Left renal pelvis (tissue), 4 donors: ENCODE data around the gene TOP1. TPM values are rescaled to one million over a fixed set of nuclear protein-coding genes. Genes with fewer than 3 reads are reported as not detected.

Experiments used
- DNase-seq, 4 donors: peaks; one replicate each; pipeline ENCODE4 v3.0.0-alpha.2; 2013; ENCODE audit warnings: low read depth in 4 of 4, low spot score in 3 of 4
- polyA plus RNA-seq, 4 donors: library from polyadenylated mRNA; unstranded; fragments of 120-200 nt; gene quantifications; one replicate each; pipeline ENCODE4 v1.2.1, GENCODE V29; 2013; ENCODE audit not compliant: insufficient read length in 4 of 4

TOP1 gene
- polyA plus RNA-seq, 4 donors, result 78.2 to 129 (median 117) TPM

DNA sequence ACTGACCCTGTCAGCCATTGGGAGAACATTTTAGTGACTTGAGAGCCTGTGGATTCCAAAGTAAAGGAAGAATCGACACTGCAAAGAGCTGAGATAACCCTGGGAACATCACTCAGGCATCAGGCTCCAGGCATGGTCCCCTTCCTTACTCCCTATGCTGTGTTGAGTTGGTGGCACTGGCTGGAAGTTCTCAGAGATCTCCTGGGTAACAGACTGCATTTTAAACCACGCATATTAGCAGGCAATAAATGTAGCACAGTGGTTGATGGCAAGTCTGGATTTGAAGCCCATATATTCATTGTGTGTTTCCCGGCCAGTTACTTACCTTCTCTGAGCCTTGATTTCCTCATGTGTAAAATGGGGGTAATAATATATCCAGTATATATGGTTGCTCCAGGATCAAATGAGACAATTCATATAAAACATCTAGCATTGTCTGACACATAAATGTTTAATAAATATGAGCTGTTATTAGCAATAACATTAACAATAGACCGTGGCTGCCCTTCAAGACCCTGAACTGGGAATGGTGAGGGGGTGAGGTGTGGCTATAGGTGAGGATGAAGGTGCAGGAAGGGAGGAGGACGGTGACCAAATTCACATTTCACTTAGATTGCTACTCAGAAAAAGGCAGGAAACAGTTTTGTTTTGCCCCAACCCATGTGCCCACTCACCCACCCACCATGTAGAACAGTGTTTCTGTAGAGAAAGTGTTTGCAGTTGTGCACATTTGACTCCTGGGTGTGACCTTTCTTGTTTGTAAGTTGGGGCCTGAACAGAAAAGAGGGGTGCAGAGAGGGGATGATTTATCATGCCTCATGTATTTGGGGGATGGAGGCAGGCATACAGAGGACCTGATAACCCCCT, 110.8 kb downstream of the TOP1 start:
- no peak for DNase-seq

DNA sequence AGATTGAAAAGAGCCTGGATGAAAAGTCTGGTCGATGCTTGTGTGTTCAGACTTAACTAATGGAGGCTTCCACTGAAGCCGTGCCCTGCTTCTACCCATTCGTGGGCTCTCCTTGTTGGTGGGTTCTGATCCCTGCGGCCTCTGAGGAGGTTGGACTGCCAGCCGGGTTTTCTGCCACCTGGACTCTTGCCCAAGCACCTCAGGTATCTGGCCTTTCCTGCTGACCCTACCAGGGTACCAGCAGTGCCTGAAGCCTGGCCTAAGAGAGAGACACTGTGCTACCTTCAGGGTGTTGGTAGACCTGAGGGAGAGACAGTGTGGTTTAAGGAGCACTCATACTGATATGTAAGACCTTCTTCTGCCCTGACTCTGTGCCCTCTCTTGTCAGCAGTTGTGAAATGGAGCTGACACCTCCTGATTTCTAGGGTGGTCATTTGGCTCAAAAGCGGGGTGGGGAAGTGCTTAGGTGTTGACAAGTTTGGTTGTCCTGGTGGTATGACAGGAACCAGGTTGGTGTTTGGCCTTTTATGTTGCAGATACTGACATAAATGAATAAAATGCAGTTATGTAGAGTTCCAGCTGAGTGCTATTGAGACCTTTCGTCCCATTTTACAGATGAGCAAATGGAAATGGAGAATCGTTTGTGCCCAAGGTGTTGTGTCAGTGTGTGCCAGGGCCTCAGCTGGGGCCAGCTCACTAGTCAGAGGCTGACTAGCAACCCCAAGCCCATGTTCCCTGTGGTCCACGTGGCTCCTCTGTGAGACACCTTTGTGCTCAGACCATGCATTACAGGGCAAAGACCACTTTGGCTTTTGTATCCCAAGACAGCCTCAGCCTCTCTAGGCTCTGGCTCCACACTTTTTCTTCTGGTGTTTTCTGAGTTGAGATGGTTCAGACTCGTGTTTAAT, 111.9 kb downstream of the TOP1 start:
- no peak for DNase-seq

DNA sequence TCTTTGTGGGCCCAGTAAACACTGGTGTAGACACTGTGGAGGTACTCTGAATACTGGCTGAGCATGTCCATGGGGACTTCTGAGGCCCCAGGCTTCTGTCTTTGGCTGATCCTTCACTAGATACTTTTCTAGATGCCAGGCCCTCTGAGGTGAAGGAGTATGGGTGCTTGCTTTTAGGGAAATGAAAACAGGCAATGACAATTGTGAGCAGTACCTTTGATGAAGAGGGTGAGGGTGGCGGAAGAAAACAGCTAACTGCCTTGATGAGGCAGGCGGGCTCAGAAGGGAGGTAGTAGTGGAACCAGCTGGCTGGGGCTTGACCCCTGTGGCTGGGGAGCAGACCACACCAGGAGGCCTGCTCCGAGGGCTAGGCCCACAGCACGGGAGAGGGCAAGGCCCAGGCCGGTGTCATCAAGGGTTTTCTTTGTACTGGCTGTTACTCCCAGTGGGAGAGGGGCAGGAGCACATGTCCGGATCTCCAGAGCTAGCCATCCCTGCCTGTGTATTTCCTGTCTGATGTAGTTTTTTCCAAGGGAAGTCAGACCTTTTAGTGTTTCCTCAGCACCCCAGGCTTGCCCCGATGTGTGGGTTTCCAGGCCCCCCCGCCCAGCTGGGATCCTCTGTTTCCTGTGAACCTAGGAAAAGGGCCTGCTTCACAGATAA, 112.7 kb downstream of the TOP1 start:
- no peak for DNase-seq

DNA sequence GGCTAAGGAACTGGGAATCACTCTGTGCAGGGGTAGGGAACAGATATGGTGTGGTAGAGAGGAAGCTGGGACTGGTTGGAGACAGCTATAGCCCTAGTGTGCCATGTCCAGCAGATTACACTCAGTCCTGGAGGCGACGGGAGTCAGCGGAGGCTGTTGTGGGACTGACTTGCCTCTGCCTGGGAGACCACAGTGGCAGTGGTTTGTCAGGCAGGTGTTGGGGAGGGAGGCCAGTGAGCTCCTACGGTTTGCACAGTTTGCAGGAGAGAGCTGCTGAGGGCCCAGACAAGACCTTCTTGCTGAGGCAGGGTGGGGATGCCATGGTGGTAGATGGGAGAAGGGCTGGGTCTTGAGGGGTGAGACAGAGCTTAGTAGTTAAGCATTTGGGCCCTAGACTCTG, 113.6 kb downstream of the TOP1 start:
- no peak for DNase-seq

DNA sequence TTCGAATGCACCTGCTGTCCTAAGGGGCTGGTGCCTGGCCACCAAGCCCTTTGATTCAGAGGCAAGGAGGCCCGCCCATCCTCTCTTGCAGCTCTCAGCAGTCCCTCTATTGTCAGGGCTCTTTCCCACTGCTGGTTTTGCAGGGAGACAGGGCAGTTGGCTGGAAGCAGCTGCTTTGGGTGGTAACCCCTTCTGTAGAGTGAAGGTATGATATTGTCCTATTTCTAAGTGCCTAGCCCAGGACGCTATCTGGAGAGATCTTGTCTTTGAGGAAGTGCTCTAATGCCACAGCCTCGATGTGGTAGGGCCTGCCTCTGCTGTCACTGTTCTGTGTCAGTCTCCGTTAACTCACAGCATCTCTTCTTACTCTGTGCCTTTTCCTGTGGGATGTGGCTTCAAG, 114.3 kb downstream of the TOP1 start:
- DNase-seq, result no peak

DNA sequence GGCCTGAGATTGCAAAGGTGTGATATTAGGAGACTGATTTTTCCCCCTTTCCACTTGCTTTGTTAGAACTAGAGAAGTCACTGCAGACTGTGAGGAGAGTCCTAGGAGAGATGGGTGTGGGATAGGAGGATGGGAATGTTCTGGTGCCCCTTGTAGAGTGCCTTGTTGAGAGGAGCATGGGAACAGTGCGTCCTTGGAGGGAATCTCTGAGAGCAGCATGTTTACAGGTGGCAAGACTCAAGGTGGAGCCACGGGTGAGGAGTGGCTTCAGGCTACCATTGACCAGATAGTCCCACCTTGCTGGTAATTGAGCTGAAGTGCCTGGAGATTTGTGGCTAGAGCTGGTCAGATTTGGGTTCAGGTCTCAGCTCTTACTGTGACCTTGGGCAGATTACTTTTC, 114.7 kb downstream of the TOP1 start:
- no peak for DNase-seq

DNA sequence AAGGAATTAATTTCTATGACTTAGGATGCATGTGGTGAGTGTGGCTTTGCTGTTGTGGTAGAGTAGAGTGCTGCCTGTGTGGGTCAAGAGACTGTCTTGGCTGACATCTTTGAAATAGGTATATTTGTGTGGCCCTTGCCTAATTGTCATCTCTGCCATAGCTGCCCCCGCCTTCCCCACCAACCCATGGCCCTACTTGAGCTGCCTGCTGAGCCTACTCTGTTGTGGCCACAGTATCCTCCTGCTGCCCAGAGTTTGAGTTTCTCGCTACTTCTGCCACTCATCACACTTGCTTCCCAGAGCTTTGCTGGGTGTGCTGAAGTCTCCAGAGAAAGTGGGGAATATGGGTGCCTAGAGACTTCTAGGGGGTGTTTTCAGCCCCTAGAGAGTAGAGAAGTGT, 116.7 kb downstream of the TOP1 start:
- DNase-seq, result no peak

DNA sequence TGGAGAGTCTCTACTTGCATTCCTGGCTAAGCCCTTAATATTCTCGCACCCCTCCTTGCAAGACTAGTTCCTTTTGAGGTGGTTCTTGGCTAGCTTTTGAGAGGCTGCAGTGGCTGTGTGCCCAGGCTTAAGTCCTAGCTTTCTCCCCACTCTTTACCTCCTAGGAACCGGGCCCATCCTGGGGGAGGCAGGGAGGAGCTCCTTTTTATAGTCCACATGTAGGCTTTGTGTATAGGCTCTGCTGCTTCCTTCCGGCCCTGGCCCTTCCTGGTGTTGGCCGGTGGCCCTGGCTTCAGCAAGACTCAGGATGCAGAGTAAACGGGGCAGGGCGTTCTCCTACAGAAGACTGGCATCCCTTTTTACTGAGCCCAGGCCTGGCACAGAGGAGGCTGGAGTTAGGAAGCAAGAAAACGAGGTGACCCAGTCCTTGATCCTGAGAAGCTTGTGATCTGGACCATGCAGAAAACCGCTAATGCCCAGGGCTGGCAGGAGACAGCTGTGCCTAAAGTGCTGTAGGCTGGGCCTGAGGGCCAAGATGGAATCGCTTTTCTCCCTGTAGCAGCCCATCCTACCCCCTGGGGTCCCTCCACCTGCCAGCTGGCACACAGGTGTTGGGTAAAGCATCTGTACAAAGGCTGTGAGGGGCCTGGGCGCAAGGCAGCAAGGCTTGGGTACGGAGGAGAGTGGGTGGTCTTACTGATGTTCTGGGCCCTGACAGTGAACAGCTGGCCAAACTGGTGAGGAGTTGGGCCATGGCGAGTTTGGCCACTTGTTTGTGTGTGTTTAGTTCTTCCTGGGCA, 117.4 kb downstream of the TOP1 start:
- DNase-seq, result no peak

DNA sequence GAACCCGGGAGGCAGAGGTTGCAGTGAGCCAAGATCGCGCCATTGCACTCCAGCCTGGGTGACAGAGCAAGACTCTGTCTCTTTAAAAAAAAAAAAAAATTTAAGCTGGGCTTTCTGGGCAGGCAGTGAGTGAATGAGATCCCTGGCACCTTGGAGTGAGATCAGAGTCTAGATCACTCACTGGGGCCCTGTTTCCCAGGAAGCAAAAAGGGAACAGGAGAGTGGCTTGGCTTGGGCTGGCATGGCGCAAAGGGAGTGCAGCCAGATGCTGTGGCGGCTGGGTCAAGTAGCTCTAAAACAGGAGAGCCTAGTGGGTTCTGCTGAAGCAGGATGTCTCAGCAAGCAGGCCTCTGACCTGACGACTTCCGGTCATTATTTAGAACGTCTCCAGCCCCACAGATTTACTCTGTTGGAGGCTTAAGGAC, 119.2 kb downstream of the TOP1 start:
- DNase-seq, result no peak

DNA sequence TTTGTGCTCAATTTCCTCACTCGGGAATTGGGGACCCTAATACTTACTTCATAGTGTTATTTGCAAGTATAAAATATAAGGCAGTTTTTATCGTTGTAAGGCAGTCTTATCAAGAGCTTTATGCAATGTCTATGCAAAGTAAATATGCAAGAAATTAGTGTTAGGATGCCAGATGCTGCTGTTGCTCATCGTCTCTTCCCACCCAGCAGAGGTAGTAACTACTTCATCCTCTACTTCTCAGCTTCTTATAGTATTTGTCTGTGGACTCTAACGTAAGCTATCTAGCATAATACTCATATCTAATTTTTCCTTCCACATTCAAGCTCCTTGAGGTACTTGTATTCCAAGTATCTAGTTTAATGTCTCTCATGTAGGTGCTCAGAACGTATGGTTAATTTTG, 120.3 kb downstream of the TOP1 start:
- no peak for DNase-seq

DNA sequence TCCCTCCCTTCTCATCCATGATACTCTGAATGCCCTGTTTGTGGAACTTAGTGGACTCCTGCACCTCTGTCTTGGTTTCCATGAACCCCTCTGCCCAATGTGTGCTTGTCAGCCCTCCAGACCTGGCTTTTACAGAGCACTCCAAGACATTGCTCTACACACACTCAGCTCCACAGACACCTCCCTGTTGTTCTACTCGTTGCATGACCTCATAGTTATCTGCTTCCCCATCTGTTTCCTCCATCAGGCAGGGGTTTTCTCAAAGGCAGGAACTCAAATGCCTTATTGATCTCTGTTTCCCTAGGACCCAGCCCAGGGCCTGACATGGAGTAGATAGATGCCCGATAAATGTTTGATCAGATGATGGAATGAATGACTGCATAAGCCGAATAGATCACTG, 122.0 kb downstream of the TOP1 start:
- DNase-seq, result no peak

DNA sequence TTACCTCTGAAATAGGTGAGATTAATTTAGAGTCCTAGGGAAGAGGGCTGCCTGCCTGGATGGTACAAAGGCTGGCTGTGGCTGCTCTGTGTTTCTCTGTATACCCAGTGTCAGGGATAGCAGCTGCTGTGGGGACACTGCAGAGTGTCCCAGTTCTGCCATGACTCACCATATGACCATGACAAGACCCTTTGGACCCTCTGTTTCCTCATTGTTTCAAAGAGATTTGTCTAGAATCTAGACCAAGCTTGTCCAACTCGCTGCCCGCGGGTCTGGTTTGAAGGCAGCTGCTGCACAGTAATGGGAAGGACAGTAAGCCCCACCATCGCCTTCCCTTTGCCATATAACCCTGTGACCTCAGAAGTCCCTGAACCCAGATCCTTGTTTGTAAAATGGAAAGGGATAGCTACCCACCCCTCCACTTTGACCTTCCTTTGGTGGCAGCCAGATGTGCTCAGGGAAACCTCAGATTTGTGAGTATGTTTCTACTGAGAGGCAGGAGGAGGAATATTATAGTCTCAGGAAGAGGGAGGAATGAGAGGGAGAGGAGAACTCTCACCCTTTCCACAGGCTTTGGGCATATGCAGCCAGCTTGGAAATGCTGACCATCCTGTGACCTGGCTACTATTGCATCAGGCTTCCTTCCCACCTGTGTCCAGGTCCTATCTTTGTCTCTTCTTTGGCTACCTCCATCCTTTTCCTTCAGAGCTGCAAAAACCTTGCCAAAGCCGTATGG, 122.7 kb downstream of the TOP1 start:
- DNase-seq, result no peak

DNA sequence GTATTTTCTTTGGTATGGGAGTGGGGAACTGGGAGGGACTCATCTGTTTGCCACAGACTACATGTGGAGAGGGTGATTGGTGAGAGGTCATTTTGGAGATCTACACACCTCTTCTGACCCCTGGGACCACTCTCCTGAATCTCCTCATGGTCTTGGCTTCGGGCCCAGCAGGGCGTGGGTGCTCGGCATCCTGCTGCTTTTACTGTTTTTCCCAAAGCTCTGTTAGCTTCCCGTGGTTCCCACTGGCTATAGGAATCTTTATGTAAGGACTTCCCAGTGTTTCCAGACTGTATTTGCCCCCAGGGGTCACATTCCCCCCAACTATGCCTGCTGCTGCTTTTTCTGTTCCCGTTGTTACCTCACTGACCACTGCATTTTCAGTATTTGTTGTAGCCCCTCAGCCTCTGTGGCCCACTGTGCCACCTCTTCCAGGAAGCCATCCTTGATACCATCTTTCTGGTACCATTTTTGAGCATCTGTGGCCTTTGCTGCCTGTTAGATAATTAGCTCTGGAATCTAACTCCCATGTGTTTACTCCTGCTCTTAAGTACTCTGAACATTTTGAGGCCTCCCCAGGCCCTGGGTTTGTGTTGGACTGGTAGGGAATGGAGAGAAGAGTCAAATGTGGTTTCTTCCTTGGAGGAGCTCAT, 123.6 kb downstream of the TOP1 start:
- DNase-seq, result no peak

DNA sequence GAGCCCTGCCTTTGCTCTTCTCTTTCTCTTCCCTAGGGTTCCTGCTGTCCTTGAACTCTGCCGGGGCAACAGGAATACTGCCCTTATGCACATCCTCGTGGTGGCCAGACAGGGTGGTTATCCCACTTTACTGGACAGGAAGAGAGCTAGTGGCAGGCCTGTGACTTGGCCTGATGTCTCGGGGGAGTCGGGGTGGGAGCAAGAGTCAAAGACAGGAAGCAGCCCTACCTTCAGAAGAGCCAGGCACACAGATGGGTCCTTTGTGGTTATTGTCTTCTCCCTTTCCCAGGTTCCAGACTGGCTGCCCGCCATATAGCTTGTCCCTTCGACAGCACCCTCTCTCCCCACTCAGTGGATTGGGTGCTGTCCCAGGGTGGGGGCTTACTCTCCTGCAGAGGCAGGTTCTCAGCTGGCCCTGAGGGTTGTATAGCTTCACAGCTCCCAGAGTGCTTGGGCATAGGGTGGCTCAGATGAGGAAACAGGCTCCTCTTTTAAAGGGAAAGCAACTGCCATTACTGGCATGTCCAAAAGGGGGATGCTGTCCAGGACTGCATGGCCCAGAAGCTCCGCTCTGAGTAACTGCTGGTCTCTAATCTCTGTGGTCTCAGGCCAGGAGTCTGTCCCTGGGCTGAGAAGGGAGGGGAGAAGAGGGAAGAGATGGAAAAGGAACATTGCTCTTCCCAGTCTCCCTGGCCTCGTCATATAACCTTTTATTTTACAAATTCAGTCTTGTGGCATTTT, 126.0 kb downstream of the TOP1 start:
- DNase-seq, result no peak

DNA sequence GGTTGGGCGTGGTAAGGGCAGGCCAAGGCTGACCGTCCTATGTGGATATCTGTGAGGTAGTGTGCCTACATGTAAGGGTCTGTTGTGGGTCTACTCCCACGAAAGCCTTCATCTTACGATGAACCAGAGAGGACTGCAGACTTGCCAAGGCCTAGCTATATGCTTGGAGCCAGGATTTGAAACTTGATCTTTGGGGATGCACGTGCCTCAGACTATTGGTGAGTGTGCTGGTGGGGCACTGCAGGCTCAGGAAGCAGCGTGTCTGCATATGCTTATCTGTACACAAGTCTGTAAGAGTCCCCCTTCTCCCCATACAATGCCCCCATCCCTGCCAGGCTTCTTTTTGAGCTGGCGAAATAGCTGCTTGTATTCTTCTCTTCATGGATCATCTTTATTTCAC, 126.6 kb downstream of the TOP1 start:
- DNase-seq, result no peak

DNA sequence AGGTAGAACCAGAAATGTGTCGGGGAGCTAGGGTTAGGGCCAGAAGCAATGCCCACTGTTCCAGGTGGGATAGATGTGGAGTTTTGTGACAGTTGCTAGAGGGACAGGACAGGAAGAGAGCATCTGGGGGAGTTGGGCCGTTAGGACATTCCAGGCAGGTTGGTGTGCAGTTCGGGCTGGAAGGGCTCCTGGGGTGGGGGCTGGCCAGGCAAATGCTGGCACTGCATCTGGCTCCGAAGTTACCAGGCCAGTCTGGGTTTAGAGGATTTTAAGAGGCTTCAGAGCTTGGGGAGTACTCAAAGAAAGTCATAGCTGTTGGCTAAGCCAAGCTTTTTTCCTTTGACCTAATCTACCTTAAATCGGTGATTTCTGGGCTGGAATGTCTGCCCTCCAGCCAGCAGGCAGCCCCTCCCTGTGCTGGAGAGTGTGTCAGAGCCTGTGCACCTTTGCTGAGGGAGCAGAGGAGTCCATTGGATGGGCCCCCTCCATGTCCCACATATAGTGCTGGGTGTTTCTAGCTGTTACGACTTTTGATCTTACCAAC, 129.5 kb downstream of the TOP1 start:
- DNase-seq, result no peak

DNA sequence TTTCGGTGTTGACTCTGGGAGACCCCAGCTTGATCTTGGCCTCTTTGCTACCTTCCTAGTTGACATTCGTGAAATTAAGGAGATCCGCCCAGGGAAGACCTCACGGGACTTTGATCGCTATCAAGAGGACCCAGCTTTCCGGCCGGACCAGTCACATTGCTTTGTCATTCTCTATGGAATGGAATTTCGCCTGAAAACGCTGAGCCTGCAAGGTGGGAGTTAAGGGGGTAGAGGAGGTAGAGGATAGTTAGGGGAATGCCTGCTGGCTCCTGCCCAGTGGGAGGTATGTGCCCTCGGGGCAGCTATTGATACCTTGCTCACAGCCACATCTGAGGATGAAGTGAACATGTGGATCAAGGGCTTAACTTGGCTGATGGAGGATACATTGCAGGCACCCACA, 130.9 kb downstream of the TOP1 start:
- no peak for DNase-seq

DNA sequence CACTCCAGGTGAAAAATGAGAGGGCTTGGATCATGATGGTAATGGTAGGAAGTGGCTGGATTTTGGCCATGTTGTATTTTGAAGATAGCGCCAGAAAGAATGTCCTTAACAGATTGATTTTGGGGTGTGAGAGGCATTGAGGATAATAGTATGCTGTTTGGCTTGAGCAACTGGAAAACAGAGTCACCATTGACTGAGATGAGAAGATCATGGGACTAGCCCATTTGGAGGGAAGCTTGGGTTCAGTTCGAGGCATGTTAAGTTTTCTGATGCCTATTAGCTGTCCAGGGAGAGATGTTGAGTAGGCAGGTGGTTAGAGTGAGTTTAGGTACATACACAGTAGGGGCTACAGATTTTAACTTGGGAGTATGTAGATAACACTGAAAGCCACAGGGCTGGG, 132.1 kb downstream of the TOP1 start:
- no peak for DNase-seq
